Hematopoietic multipotent progenitor cell treated with erythropoietin and hydrocortisone succinate and interleukin-3 and kit ligand, for 4 days (in vitro differentiated cells): ENCODE data around the gene ATP6AP1.
"Not testable (repeated sequence)": the region's sequence is repeated elsewhere in the genome, so short reads cannot be mapped to it uniquely, and the experiment has no call there.

ENCODE experiments used
- DNase-seq: peaks from one replicate; pipeline ENCODE4 v3.0.0-alpha.2; 2015

The ATP6AP1 gene

GRCh38 chrX:154399527-154400368 is 28.7 kb upstream of the ATP6AP1 start:
- DNase-seq = no peak

- DNase-seq = not testable (repeated sequence)
Observed at GRCh38 chrX:154400369-154400817, 28.1 kb upstream of the ATP6AP1 start.

GRCh38 chrX:154401045-154401799 is 27.3 kb upstream of the ATP6AP1 start:
- DNase-seq = peak; percentile 57

- peak; percentile 26 for DNase-seq
Observed at GRCh38 chrX:154401918-154402621, 26.4 kb upstream of the ATP6AP1 start.

- DNase-seq = no peak
Observed at GRCh38 chrX:154402622-154403127, 25.8 kb upstream of the ATP6AP1 start.

- no peak for DNase-seq
Observed at GRCh38 chrX:154403192-154403591, 25.3 kb upstream of the ATP6AP1 start.

GRCh38 chrX:154403858-154404257 is 24.6 kb upstream of the ATP6AP1 start:
- DNase-seq = no peak

- no peak for DNase-seq
Observed at GRCh38 chrX:154404625-154405192, 23.8 kb upstream of the ATP6AP1 start.

GRCh38 chrX:154408659-154409221 is 19.7 kb upstream of the ATP6AP1 start:
- no peak for DNase-seq

GRCh38 chrX:154409222-154409871 is 19.1 kb upstream of the ATP6AP1 start, which contains the start of gene DNASE1L1:
Gene DNASE1L1 (minus strand): TSS chrX:154409254. CDS start chrX:154405568, 3,686 bp downstream.
- DNase-seq = peak; percentile 91

- peak; percentile 76 for DNase-seq
Observed at GRCh38 chrX:154411981-154412340, 16.5 kb upstream of the ATP6AP1 start.

- DNase-seq = peak; percentile 72
Observed at GRCh38 chrX:154412468-154412867, 16.0 kb upstream of the ATP6AP1 start.

GRCh38 chrX:154413142-154413541 is 15.3 kb upstream of the ATP6AP1 start:
- DNase-seq = no peak

GRCh38 chrX:154417157-154417556 is 11.3 kb upstream of the ATP6AP1 start:
- no peak for DNase-seq

- DNase-seq = no peak
Observed at GRCh38 chrX:154419189-154419588, 9.3 kb upstream of the ATP6AP1 start.

- DNase-seq = no peak
Observed at GRCh38 chrX:154419688-154420401, 8.6 kb upstream of the ATP6AP1 start.

GRCh38 chrX:154420402-154420756 is 8.1 kb upstream of the ATP6AP1 start:
- DNase-seq = no peak

- DNase-seq = no peak
Observed at GRCh38 chrX:154426916-154427770, 1.3 kb upstream of the ATP6AP1 start.

- no peak for DNase-seq
Observed at GRCh38 chrX:154429711-154430110, 1.2 kb downstream of the ATP6AP1 start.

GRCh38 chrX:154430479-154430878 is 2.0 kb downstream of the ATP6AP1 start:
- DNase-seq = peak; percentile 51
